ENCODE measurements around the gene LRP1.

- TF ChIP-seq CTCF (optimal IDR thresholded peaks at IDR 0.05 in 1 of 3, IDR thresholded peaks at IDR 0.05 in 1 of 3, conservative IDR thresholded peaks at IDR 0.05 in 1 of 3; ENCODE audit: extremely low read depth in 1 of 3, insufficient read depth in 2 of 3, low read length in 3 of 3): no peak
- no peak for TF ChIP-seq EZH2 (IDR thresholded peaks at IDR 0.05; ENCODE audit: low read length)
Observed at GRCh38 chr12:57232156-57232756, 104.0 kb downstream of the LRP1 start.
